ENCODE measurements around the gene C11orf16.
"Not testable (repeated sequence)": the region's sequence is repeated elsewhere in the genome, so short reads cannot be mapped to it uniquely, and the experiment has no call there.

C11orf16 gene

DNA sequence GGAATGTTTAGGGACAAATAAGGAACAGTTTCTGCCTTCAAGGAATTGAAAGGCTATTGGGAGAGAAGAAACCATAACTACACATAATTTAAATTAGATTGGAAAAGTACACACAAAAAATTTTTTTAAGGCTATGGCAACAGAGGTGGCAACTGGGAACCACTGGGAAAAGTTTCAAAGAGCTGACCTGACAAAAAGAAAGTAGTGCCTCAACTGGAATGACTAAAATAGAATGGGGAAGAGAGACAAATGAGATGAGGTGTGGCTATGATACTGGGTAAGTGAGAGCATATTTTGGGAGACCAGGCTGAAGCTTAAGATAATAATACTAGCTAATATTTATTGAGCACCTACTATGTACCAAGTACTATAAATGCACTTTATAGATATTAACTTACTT lies 24.6 kb downstream of the C11orf16 start:
- TF ChIP-seq JUND (IDR thresholded peaks at IDR 0.05; ENCODE audit: low read depth) = no peak

DNA sequence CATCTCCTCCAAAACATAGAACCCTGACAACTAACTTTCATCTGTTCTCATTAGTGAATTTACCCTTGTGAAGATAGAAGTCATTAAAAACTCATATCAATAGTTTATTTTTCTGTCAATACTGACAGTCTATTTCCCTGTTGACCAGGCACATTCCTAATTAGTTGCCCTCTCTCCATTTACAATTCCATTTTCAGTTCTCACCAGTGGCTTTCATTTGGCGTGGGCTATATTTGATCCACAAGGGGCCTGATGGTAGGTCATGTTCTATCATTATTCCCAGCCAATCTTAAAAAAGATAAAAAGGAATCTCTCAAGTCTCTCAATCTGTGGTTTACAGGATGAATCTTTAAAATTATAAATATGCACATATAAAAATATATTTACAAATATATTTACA lies 25.6 kb downstream of the C11orf16 start:
- TF ChIP-seq JUND (IDR thresholded peaks at IDR 0.05; ENCODE audit: low read depth) = no peak
- in situ Hi-C loops (cut with HindIII; ENCODE audit: low pct_unique_long_range_greater_than_20kb, low sequenced_read_pairs) = no loop called here
- DNase-seq (ENCODE audit: low read depth in 1 of 2, low spot score in 1 of 2) = no peak

More for the DNA sequence above, 24.6 kb downstream of the C11orf16 start:
- in situ Hi-C loops (cut with HindIII; ENCODE audit: low pct_unique_long_range_greater_than_20kb, low sequenced_read_pairs) = no loop called here
- DNase-seq (ENCODE audit: low read depth in 1 of 2, low spot score in 1 of 2) = no peak

DNA sequence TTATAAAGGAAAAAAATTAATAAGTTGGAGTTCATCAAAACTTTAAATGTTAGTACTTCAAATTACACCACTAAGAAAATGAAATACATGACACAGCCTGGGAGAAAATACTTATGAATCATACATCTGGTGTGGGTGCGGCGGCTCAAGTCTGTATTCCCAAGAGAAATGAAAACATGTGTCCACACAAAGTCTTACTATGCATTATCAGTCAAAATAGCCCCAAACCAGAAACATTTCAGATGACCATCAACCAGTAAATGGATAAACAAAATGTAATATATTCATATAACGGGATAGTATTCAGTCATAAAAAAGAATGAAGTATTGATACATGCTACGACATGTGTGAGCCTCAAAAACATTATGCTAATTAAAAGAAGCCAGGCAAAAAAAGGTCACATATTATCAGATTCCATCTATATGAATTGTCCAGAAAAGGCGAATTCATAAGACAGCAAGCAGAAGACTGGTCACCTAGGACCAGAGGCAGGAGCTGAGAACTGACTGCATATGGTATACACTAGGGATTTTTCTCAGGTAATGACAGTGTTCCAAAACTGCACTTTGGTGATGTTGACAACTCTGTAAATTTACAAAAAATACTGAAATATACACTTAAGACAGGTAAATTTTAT lies 27.1 kb downstream of the C11orf16 start:
- TF ChIP-seq JUND (IDR thresholded peaks at IDR 0.05; ENCODE audit: low read depth) = no peak
- in situ Hi-C loops (cut with HindIII; ENCODE audit: low pct_unique_long_range_greater_than_20kb, low sequenced_read_pairs) = no loop called here
- DNase-seq (ENCODE audit: low read depth in 1 of 2, low spot score in 1 of 2) = no peak

DNA sequence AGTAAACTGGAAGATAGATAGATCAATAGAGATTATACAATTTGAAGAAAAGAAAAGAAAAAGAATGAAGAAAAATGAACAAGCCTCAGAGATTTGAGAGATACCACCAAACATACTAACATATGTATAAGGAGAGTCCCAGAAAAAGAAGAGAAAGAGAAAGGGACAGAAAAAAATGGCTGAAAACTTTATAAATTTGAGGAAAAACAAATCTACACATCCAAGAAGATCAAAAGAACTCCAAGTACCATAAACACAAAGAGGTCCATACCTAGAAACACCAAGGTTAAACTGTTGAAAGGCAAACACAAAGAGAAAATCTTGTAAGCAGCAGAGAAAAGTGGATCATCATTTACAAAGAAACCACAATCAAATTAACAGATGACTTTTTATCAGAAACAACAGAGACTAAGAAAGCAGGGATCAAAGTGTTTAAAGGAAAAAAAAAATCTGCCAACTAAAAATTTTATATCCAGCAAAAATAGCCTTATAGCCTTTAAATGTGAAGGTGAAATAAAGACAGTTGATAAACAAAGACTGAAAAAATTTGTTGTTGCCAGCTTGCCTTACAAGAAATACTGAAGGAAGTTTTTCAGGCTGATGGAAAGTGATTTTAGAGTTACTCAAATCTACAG lies 33.5 kb downstream of the C11orf16 start:
- no peak for TF ChIP-seq JUND (IDR thresholded peaks at IDR 0.05; ENCODE audit: low read depth)
- in situ Hi-C loops (cut with HindIII; ENCODE audit: low pct_unique_long_range_greater_than_20kb, low sequenced_read_pairs) = no loop called here
- DNase-seq (ENCODE audit: low read depth in 1 of 2, low spot score in 1 of 2) = no peak

DNA sequence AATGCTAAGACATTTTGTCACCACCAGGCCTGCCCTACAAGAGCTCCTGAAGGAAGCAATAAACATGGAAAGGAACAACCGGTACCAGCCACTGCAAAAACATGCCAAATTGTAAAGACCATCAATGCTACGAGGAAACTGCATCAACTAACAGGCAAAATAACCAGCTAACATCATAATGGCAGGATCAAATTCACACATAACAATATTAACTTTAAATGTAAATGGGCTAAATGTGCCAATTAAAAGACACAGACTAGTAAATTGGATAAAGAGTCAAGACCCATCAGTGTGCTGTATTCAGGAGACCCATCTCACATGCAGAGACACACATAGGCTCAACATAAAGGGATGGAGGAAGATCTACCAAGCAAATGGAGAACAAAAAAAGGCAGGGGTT lies 41.6 kb downstream of the C11orf16 start:
- DNase-seq (ENCODE audit: low read depth in 1 of 2, low spot score in 1 of 2); in situ Hi-C loops (cut with HindIII; ENCODE audit: low pct_unique_long_range_greater_than_20kb, low sequenced_read_pairs): not testable (repeated sequence)

DNA sequence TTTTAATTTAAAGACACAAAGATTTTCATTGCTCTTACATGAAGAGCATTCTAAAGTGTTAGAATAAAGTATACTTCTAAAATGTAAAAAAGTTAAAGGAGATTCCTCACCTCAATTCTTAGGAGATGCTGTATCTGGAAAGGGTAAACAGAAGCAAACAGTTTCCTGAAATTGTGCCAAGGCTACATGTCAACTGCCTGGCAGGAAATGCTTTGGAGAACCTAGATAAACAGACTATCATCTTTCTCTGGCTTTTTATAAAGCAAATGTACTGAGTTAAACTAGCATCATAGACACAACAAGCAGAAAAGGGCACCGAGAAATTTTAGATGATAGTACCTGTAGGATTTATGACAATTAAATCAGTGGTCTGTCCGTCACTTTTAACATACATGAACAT lies 46.4 kb downstream of the C11orf16 start:
- in situ Hi-C loops (cut with HindIII; ENCODE audit: low pct_unique_long_range_greater_than_20kb, low sequenced_read_pairs) = no loop called here
- no peak for TF ChIP-seq JUND (IDR thresholded peaks at IDR 0.05; ENCODE audit: low read depth)
- DNase-seq (ENCODE audit: low read depth in 1 of 2, low spot score in 1 of 2) = no peak

DNA sequence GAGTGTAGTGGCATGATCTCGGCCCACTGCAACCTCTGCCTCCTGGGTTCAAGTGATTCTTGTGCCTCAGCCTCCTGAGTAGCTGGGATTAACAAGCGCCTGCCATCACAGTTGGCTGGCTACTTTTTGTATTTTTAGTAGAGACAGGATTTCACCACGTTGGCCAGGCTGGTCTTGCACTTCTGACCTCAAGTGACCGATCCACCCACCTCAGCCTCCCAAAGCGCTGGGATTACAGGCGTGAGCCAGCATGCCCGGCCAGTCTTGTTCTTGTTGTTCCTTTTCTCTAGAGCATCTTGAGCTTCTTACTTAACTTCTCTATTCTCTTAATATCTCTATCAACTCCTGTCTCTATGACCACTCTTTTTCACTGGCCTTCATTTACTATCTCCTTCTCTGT lies 51.2 kb downstream of the C11orf16 start:
- in situ Hi-C loops (cut with HindIII; ENCODE audit: low pct_unique_long_range_greater_than_20kb, low sequenced_read_pairs); DNase-seq (ENCODE audit: low read depth in 1 of 2, low spot score in 1 of 2): not testable (repeated sequence)

DNA sequence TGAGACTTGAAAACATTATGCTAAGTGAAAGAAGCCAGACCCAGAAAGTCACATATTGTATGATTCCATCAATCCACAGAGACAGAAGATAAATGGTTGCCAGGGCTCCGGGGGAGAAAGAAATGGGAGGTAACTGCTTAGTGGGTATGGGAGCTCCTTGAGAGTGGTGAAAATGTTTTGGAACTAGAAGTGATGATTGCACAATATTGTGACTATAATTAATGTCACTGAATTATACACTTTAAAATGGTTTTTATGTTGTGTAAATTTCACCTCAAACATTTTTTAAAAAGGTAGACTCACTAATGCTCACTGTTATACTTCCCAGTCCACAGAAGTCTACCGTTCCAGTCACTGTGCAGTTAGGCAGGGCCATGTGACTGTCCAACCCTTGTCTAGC lies 54.0 kb downstream of the C11orf16 start:
- no peak for TF ChIP-seq JUND (IDR thresholded peaks at IDR 0.05; ENCODE audit: low read depth)
- in situ Hi-C loops (cut with HindIII; ENCODE audit: low pct_unique_long_range_greater_than_20kb, low sequenced_read_pairs) = no loop called here
- no peak for DNase-seq (ENCODE audit: low read depth in 1 of 2, low spot score in 1 of 2)

DNA sequence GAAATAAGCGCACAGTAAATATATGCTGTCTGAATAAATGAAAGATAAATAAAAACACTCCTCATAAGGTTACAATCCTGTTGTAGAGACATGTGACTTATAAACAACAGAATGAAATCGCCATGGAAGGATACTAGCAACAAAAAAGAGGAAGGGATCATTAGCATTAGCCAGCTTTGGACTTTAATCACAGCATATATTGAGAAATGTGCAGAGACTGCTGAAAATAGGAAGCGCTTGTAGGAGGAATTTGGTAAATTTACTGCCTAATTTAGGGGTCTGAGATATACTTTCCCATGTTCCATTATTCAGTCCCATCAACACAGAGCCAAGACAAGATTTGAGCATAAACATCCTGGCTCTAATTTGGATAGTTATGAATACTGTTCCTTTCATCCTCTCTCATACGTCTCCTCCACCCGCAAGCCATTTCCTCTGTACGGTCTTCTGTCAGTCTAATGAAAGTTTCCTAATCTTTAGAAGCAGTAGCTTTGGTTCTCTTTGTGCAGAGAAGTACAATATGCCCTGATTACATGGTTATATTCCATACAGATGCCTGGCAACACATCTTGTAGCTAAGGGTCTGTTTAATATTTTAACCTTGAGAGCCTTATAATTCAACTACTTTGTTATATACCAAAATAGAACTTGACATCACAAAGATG lies 58.9 kb downstream of the C11orf16 start:
- in situ Hi-C loops (cut with HindIII; ENCODE audit: low pct_unique_long_range_greater_than_20kb, low sequenced_read_pairs) = no loop called here
- DNase-seq (ENCODE audit: low read depth in 1 of 2, low spot score in 1 of 2) = no peak
- no peak for TF ChIP-seq JUND (IDR thresholded peaks at IDR 0.05; ENCODE audit: low read depth)

DNA sequence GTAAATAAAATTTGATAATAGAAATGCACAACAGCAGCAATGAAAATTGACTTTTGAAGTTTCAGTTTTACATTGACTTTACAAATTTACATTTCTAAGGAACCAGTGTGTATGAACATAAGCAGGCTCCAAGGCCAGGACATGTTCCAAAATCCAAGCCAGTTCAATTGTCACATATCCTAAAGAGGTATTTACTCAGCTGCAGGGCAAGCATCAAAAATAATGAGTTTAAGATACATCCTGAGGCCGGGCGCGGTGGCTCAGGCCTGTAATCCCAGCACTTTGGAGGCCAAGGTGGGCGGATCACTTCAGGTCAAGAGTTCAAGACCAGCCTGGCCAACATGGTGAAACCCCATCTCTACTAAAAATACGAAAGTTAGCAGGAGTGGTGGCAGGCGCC lies 60.8 kb downstream of the C11orf16 start:
- DNase-seq (ENCODE audit: low read depth in 1 of 2, low spot score in 1 of 2) = no peak
- no peak for TF ChIP-seq JUND (IDR thresholded peaks at IDR 0.05; ENCODE audit: low read depth)
- in situ Hi-C loops (cut with HindIII; ENCODE audit: low pct_unique_long_range_greater_than_20kb, low sequenced_read_pairs) = no loop called here

DNA sequence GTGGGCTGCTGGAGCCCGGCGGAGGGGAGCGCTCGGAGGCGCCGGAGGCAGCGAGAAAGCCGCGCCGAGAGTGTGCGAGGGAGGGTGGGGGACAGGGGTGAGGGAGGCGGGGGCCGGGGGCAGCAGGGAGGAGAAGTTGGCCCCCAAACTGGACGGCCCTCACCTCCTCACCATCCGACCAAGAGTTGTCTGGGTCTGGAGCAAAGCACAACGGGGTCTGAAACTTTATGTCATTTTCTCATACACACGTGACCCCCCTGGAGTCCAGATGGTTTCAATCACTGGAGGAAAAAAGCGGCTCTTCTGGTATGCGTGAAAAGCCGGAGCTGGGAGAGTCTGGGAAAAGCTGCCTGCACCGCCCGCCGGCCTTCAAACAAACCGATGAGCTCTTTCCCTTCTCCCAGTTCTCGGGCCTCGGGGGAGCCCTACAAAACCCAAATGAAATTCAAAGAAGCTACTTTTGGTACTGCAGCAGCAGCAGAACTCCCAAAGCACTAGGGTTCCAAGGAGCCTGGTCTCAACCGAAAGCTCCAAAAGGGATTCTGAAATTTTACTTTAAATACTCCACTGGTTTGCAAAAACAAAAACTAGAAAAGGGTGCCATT lies 61.5 kb downstream of the C11orf16 start:
- peak; percentile 45 to 67 for DNase-seq (ENCODE audit: low read depth in 1 of 2, low spot score in 1 of 2)
- TF ChIP-seq JUND (IDR thresholded peaks at IDR 0.05; ENCODE audit: low read depth) = no peak
- in situ Hi-C loops (cut with HindIII; ENCODE audit: low pct_unique_long_range_greater_than_20kb, low sequenced_read_pairs) = no loop called here

DNA sequence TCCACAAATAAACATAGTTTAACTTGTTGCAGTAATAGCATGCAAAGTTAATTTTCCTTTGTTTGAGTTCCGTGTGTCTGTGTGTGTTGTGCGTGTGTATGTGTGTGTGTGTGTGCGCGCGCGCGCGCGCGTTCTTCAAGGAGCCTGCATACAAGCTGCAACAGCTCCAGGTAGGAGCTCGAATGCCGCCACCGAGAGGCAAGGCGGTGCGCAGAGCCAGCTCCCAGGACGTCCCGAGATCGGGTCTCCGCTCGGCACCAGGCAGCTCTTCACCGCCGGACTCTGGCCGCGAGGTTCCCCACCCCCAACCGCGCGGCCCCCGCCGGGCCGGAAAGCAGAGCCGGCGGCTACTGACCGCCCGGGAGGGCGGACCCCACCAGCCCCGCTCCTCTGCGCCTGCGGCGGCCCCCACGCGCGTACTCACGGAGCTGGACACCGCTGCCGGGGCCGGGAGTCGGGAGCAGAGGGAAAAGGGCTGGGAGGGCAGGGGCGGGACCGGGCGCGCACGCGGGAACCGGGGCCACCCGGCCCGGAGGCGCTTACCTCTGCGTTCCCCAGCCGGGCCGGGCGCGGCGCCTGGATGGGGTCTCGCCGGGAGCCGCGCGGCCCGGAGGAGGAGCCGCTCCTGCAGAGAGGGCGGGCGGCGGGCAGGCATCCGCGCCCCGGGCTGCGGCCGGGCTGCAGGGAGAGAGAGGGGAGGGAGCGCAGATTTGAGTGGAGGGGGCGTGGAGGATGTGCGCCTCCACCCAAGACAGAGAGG lies 62.2 kb downstream of the C11orf16 start:
- in situ Hi-C loops (cut with HindIII; ENCODE audit: low pct_unique_long_range_greater_than_20kb, low sequenced_read_pairs) = no loop called here
- no peak for TF ChIP-seq JUND (IDR thresholded peaks at IDR 0.05; ENCODE audit: low read depth)
- peak; percentile 49 to 77 for DNase-seq (ENCODE audit: low read depth in 1 of 2, low spot score in 1 of 2)
